ENCODE data around the gene PTPRN2. TPM values are rescaled to one million over a fixed set of nuclear protein-coding genes. Genes with fewer than 3 reads are reported as not detected.

PTPRN2 gene
- total and polyA plus RNA-seq, 2 of the 8 experiments (the other 6 are each of a cell fraction or from before 2014, with no cell fraction given), result 2.6 to 4.5 TPM

DNA sequence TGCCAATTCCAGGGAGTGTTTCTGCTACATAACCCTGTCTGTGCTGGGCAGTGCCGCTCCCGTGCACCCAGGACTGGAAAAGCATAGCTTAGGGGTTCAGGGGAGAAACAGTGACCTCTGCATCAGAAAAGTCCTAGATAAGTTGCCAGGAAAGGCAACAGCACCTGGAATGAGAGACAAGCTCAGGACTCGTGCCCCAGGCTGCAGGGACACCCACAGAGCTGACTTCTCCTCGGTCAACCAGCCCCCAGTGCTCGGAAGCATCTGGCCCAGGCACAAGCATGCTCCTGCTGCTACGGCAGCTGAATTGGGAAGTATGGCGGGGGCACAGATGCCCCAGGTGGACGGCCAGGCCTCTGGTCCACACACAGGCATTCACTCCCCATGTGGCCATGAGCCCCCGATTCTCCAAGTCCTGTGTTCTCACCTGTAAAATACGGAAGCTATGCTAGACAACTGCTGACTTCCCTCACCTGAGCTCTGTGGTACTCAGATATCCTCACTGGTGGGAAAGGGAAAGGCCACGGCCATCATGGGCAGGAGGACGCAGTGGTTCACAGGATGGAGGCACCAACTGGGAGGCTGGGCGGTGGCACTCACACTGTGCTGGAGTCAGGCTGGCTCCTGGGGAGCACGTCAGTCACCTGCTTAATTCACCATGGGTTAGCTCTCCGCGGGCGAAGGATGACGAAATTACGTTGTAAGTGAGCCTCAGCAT is 220.5 kb downstream of the PTPRN2 start (continued):
- no peak for TF ChIP-seq ATF2 (IDR thresholded peaks at IDR 0.05; ENCODE audit: low read length)

Measured in H1 (cell line).